ENCODE data around the gene FHOD1.

FHOD1 gene

DNA sequence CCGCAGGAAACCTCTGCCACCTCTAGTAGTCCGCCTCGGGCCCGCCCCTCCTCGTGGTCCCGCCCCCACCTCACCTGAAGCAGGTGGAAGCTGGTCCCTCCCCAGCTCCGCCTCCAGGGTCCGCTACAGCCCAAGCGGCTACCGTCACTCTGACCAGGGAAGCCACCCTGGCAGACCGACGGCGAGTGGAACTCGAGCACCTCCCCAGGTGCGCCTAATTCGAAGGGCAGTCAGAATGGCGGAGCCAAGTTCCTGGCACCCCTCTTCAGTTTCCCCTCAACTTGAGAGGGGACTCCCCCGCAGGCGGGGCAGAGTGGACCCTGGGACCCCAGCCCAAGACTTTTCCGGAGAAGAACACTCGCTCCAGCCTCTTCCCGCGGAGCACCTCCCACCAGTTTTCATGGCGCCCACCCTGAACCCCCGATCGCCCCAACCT, 507 bp downstream of the FHOD1 start:
- Mint-ChIP-seq H3K4me3 (peak overlapping the region; percentile 87), H3K4me1 (ENCODE audit: low read depth) (peaks cover 39% of the 10 kb centered on the region), H3K36me3 (no peaks in the 10 kb centered on the region), H3K9me3 (ENCODE audit: low read depth) (no peaks in the 10 kb centered on the region), H3K27me3 (no peaks in the 10 kb centered on the region), H3K27ac (peak overlapping the region; percentile 58)

DNA sequence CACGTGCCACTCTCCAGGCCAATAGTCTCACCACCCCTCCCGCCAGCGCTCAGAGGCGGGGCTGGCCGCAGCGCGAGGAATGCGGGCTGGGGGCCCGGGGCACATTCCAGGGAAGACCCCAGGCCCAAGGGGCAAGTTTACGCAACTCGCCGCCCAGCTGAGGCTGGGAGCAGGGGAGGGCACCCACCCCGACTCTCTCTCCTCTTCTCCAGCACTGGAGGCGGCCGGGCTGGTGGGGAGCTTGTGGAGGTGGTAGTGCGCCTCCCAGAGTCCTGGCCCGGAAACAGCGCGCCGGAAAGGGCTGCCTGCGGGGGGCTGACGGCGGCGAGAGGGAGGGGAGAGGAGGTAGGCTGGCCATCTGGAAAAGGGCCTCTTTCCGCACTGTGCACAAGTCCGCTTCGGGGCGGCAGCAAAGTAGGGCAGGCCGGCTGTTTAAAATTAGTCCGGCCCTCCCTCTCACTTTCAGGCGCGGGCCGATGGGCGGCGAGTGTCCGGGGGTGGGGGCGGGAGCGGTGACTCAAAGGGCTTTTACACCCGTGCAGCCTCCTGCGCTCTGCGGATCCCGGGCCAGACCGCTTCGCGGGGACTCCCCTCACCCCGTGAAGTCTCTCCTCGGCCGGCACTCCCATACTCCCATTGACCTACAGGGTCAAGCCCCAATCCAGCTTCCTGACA, 1.1 kb downstream of the FHOD1 start:
- Mint-ChIP-seq H3K36me3 (no peaks in the 10 kb centered on the region), H3K4me3 (peak overlapping the region; percentile 87), H3K9me3 (ENCODE audit: low read depth) (no peaks in the 10 kb centered on the region), H3K27me3 (no peaks in the 10 kb centered on the region), H3K4me1 (ENCODE audit: low read depth) (peaks cover 43% of the 10 kb centered on the region), H3K27ac (peak overlapping the region; percentile 58)

DNA sequence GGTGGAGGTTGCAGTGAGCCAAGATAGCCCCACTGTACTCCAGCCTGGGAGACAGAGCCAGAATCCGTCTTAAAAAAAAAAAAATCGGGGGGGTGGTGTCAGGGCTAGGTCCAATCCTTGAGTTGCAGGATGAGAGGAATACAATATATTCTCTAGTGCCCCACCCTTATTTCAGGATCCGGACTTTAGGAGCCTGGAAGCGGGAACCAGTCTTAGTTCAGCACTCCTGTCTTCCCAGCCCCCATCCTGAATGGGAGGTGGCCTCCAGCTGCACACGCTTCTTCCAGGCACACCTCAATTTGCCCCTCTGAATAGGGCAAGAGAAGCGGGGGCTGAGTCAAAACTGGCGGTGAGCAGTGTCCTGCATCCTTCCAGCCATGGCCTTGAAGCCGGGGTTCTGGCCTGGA, 1.6 kb downstream of the FHOD1 start:
- peak overlapping the region; percentile 87 for H3K4me3 Mint-ChIP-seq
- no peaks in the 10 kb centered on the region for H3K9me3 Mint-ChIP-seq (ENCODE audit: low read depth)
- no peak overlapping the region for H3K27ac Mint-ChIP-seq
- H3K27me3 Mint-ChIP-seq, result no peaks in the 10 kb centered on the region
- H3K36me3 Mint-ChIP-seq, result no peaks in the 10 kb centered on the region
- H3K4me1 Mint-ChIP-seq (ENCODE audit: low read depth), result peaks cover 44% of the 10 kb centered on the region

- Mint-ChIP-seq H3K27ac (peak overlapping the region; percentile 94), H3K36me3 (no peaks in the 10 kb centered on the region), H3K9me3 (ENCODE audit: low read depth) (no peaks in the 10 kb centered on the region), H3K4me1 (ENCODE audit: low read depth) (peaks cover 43% of the 10 kb centered on the region), H3K27me3 (no peaks in the 10 kb centered on the region), H3K4me3 (peak overlapping the region; percentile 86)
These were observed 2.1 kb downstream of the FHOD1 start for GRCh38 chr16:67245186-67245585.

DNA sequence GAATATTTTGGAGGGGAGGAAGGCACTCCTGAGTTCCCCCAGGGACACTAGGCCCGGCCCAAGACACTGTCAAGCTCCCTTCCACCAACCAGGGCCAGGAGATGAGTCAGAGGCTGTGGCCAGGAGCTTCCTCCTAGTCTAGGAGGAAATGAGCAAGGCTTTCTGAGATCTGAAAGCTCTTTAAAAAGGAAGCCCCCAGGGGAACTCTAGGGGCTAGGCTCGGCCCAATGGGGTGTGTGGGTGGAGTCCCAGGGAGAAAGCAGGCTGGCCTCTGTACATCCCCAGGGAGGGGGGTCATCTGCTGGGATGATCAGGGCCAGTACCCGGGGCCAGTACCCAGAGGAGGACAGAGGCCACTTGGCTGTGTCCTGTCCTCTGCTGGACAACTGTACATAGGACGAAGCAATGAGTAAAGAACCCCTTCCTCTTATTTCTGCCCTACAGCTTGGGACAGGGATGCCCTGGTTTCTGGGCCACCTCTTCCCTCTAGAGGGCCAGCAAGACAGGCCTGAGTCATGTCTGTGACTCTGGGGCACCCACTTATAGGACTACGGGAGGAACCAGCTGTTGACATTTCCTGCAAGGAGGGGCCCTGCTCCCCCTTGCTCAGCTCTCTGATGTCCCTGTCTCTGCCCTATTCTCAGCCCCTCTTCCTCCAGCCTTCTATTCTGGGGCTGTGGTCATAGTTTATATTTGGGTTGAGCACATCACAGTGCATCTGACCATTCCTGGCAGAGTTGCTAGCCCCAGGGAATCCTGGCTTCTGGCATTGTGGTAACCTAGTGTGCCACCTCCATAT, 2.7 kb downstream of the FHOD1 start:
- H3K4me3 Mint-ChIP-seq, result peak overlapping the region; percentile 86
- H3K4me1 Mint-ChIP-seq (ENCODE audit: low read depth), result peaks cover 37% of the 10 kb centered on the region
- no peaks in the 10 kb centered on the region for H3K36me3 Mint-ChIP-seq
- peak overlapping the region; percentile 94 for H3K27ac Mint-ChIP-seq
- H3K9me3 Mint-ChIP-seq (ENCODE audit: low read depth), result no peaks in the 10 kb centered on the region
- no peaks in the 10 kb centered on the region for H3K27me3 Mint-ChIP-seq

DNA sequence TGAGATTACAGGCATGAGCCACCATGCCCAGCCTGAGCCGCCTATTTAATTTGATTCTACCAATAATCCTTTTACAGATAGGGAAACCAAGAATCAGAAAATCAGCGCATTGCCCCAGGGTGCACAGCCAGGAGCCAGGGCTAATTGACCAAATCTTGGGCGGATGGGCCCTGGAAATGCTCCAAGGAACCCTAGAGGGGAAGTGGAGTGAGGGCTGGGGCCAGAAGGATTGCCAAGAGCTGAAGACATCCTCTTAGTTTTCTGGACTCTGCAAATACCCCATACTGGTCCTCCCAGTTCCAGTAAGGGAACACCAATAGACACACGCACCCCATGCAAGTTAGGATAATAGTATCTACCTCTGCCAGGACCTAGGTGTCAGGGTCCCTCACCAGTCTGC, 3.8 kb downstream of the FHOD1 start:
- Mint-ChIP-seq H3K4me1 (ENCODE audit: low read depth) (peaks cover 33% of the 10 kb centered on the region), H3K36me3 (no peaks in the 10 kb centered on the region), H3K27me3 (no peaks in the 10 kb centered on the region), H3K27ac (peak overlapping the region; percentile 94), H3K4me3 (peak overlapping the region; percentile 38), H3K9me3 (ENCODE audit: low read depth) (no peaks in the 10 kb centered on the region)

DNA sequence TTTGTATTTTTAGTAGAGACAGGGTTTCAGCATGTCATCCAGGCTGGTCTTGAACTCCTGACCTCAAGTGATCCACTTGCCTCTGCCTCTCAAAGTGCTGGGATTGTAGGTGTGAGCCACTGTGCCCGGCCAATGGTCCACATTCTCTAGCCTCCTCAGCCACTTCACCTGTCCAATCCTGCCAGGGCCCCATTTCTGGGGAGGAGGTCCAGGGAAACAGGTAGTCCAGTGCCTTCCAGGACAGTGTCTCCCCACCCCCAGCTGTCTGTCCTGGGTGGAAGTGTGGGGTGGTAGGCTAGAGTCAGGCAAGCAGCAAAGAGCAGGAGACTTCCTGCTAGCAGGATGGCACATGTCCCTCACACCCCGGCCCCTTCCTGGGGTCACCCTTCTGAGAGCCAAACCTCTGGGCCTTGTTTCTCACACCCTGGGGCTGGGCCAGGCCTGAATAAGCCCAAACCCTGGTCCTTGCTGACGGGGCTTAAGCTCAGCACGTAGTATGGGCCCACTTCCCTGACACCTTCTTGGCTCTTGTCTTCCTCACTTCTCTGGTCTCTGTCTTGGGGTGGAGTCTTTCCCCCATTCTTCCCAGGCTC, 5.0 kb downstream of the FHOD1 start:
- Mint-ChIP-seq H3K4me3 (no peak overlapping the region), H3K27ac (peak overlapping the region; percentile 3), H3K36me3 (no peaks in the 10 kb centered on the region), H3K9me3 (ENCODE audit: low read depth) (no peaks in the 10 kb centered on the region), H3K27me3 (no peaks in the 10 kb centered on the region), H3K4me1 (ENCODE audit: low read depth) (peaks cover 25% of the 10 kb centered on the region)

GRCh38 chr16:67241008-67241900, 6.0 kb downstream of the FHOD1 start:
- Mint-ChIP-seq H3K27ac (peak overlapping the region; percentile 85), H3K4me3 (no peak overlapping the region), H3K4me1 (ENCODE audit: low read depth) (peaks cover 27% of the 10 kb centered on the region), H3K27me3 (no peaks in the 10 kb centered on the region), H3K9me3 (ENCODE audit: low read depth) (no peaks in the 10 kb centered on the region), H3K36me3 (no peaks in the 10 kb centered on the region)

- H3K4me1 Mint-ChIP-seq (ENCODE audit: low read depth), result peaks cover 28% of the 10 kb centered on the region
- no peak overlapping the region for H3K4me3 Mint-ChIP-seq
- H3K36me3 Mint-ChIP-seq, result no peaks in the 10 kb centered on the region
- no peaks in the 10 kb centered on the region for H3K27me3 Mint-ChIP-seq
- no peaks in the 10 kb centered on the region for H3K9me3 Mint-ChIP-seq (ENCODE audit: low read depth)
- no peak overlapping the region for H3K27ac Mint-ChIP-seq
These were observed 6.8 kb downstream of the FHOD1 start for GRCh38 chr16:67240506-67240905.

DNA sequence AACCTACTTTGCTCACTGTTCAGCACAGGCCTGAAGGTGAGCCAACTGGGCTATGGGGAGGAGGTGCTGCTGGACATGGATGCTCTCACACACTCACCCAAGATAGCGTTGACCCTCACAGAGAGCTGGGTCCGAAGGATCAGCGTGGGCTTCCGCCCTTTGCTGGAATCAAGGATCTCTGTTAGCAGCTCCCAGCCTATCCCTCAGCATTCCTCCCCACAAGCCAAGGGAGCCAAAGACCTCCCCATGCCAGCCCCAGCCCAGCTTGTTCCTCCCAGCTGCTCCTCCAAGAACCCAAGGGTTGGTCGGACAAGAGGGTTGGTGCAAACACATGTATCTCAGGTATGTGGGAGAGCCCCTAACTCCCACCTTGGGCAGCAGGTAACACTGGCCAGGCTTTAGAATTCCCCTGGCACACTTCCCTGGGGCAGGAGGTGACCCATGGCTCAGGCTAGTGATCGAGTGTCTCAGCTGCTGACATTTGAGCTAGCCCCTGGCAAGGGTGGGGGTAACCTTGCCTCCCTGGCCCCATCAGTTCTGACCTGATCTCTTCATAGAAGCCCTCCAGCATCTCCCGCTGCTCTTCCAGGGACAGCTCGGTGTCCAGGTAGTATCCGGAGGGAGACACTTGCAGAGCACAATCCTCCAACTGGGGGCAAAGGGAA, 8.3 kb downstream of the FHOD1 start:
- H3K4me3 Mint-ChIP-seq, result no peak overlapping the region
- H3K27me3 Mint-ChIP-seq, result no peaks in the 10 kb centered on the region
- peaks cover 12% of the 10 kb centered on the region for H3K4me1 Mint-ChIP-seq (ENCODE audit: low read depth)
- no peak overlapping the region for H3K27ac Mint-ChIP-seq
- no peaks in the 10 kb centered on the region for H3K36me3 Mint-ChIP-seq
- no peaks in the 10 kb centered on the region for H3K9me3 Mint-ChIP-seq (ENCODE audit: low read depth)

- Mint-ChIP-seq H3K36me3 (no peaks in the 10 kb centered on the region), H3K4me1 (ENCODE audit: low read depth) (peaks cover 8% of the 10 kb centered on the region)
These were observed 9.1 kb downstream of the FHOD1 start for GRCh38 chr16:67238278-67238575.

DNA sequence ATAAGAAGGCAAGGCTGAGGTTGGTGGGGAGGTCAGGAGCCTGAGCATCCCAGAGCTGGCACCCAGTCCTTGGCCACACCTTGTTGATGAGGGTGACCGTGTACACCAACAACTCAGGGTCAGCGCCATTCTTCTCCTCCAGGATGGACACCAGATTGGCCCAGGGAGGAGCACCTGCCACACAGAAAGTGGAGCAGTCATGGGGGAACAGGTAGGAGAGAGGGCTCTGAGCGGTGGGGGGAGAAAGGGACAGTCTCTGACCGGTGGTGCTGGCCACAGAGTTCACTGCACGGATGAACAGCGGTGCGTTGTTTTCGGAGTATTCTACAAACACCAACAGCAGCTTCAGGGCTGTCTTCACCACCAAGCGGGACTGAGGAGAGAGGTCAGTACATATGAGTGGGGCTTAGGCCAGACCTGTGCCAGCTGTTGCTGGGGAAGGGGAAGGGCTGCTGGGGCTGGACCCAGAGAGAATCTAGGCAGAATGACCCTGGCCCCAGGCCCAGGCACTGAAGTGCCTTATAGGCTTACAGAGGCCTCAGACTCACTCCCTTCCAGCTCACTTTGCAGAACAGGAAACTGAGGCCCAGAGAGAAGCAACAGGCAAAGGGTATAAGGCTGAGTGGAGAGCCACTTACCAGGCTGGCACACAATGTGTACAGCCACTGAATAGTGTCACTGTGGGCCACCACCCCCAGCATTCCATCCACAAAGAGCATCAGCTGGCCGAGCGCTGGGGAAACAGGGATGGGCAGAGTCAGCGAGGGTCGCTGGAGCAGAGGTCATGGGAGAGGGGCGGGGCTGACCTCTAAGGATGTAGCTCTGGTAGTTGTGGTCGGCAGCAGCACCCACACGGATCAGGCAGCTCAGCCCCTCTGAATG, 9.6 kb downstream of the FHOD1 start:
- no peak overlapping the region for H3K27ac Mint-ChIP-seq
- H3K36me3 Mint-ChIP-seq, result no peaks in the 10 kb centered on the region
- H3K4me3 Mint-ChIP-seq, result no peak overlapping the region
- no peaks in the 10 kb centered on the region for H3K9me3 Mint-ChIP-seq (ENCODE audit: low read depth)
- no peaks in the 10 kb centered on the region for H3K27me3 Mint-ChIP-seq
- H3K4me1 Mint-ChIP-seq (ENCODE audit: low read depth), result peaks cover 8% of the 10 kb centered on the region

More at GRCh38 chr16:67238278-67238575, 9.1 kb downstream of the FHOD1 start:
- no peak overlapping the region for H3K27ac Mint-ChIP-seq
- H3K4me3 Mint-ChIP-seq, result no peak overlapping the region
- H3K9me3 Mint-ChIP-seq (ENCODE audit: low read depth), result no peaks in the 10 kb centered on the region
- no peaks in the 10 kb centered on the region for H3K27me3 Mint-ChIP-seq

DNA sequence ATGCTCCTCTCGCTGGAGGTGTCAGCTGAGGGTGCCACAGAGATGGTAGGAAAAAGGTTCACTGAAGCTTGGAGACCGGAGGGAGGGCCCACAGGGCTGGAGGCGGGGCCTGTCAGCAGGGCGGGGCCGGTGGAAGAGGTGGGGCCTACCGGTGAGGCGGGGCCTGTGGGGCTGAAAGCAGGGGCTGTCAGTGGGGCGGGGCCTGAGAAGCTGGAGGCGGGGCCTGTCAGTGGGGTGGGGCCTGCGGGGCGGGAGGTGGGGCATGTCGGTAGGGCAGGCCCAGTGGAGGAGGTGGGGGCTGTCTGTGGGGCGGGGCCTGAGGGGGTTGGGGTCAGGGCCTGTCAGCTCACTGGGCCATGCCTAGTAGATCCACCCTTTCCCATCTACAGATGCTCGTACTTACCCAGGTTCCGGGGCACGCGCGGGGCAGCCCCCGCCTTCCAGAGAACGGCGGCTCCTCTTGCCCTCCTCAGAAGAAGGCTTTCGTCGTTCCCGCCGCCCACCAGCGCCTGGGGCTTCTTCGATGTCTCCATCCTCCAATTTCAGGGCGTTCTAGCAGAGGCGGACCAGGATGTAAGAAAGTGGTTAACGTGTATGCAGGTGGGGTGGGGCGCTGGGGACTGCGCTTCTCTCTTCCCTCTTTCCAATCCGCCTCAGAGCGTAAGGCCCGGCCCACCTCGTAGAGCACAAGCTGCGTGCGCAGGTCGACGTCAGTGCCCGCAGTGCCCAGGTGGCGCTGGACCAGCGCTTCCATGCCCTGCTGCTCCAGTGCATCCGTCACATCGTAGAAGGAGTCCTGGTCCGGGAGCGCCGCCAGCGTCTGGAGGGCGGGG, 10.5 kb downstream of the FHOD1 start:
- Mint-ChIP-seq H3K27ac (peak overlapping the region; percentile 75), H3K27me3 (no peaks in the 10 kb centered on the region), H3K9me3 (ENCODE audit: low read depth) (no peaks in the 10 kb centered on the region), H3K4me3 (no peak overlapping the region), H3K36me3 (no peaks in the 10 kb centered on the region), H3K4me1 (ENCODE audit: low read depth) (peaks cover 8% of the 10 kb centered on the region)
